Neuronal stem cell (in vitro differentiated cells): ENCODE measurements around the gene HEXIM2.

Experiments used
- DNase-seq: peaks from one replicate; pipeline ENCODE4 v3.0.0-alpha.2; 2013; ENCODE audit warnings: low spot score
- H2AFZ ChIP-seq: one replicate; pipeline ENCODE4 v1.6.1; 2013; ENCODE audit warnings: mild to moderate bottlenecking, low read length, inconsistent platforms
- H2AK5ac ChIP-seq: 2 replicates; pipeline ENCODE4 v1.6.1; 2013; ENCODE audit warnings: low read depth, mild to moderate bottlenecking, inconsistent platforms, low read length, moderate library complexity, mixed read lengths
- H2BK120ac ChIP-seq: 2 replicates; pipeline ENCODE4 v1.6.1; 2013; ENCODE audit warnings: low read depth, mild to moderate bottlenecking, inconsistent platforms, low read length, moderate library complexity, mixed read lengths
- H2BK12ac ChIP-seq: one replicate; pipeline ENCODE4 v1.6.1; 2013; ENCODE audit warnings: low read length, inconsistent platforms
- H2BK15ac ChIP-seq: 2 replicates; pipeline ENCODE4 v1.6.1; 2013; ENCODE audit warnings: mild to moderate bottlenecking, low read length, inconsistent platforms, mixed read lengths
- H2BK5ac ChIP-seq: one replicate; pipeline ENCODE4 v1.6.1; 2013; ENCODE audit warnings: inconsistent platforms, mild to moderate bottlenecking, low read length, moderate library complexity
- H3K14ac ChIP-seq: one replicate; pipeline ENCODE4 v1.6.1; 2013; ENCODE audit warnings: low read length, inconsistent platforms
- H3K18ac ChIP-seq: 2 replicates; pipeline ENCODE4 v1.6.1; 2013; ENCODE audit warnings: low read length, inconsistent platforms
- H3K23ac ChIP-seq: 2 replicates; pipeline ENCODE4 v1.6.1; 2013; ENCODE audit warnings: low read depth, mild to moderate bottlenecking, mixed read lengths, low read length, inconsistent platforms; ENCODE audit not compliant: poor library complexity
- H3K27ac ChIP-seq: replicated peaks from 3 replicates; pipeline ENCODE4 v1.5.1; 2013; ENCODE audit warnings: low read length, inconsistent platforms
- H3K27me3 ChIP-seq, 3 experiments: 2 replicates each; pipeline ENCODE4 v1.6.1; 2013; ENCODE audit warnings: low read length in 3 of 3, mild to moderate bottlenecking in 2 of 3, inconsistent platforms in 1 of 3, low read depth in 1 of 3, mixed read lengths in 1 of 3, moderate library complexity in 1 of 3; ENCODE audit not compliant: control insufficient read depth in 3 of 3, insufficient read depth in 3 of 3
- H3K36me3 ChIP-seq, 2 donors: replicated peaks in 1 of 2; 2 replicates each; pipeline ENCODE4 v1.6.1; 2013; ENCODE audit warnings: low read length in 2 of 2; ENCODE audit not compliant: control insufficient read depth in 2 of 2, insufficient read depth in 2 of 2
- H3K4ac ChIP-seq: 2 replicates; pipeline ENCODE4 v1.6.1; 2013; ENCODE audit warnings: inconsistent platforms, mild to moderate bottlenecking, low read length, moderate library complexity
- H3K4me1 ChIP-seq, 2 donors: 1 replicate in 1 of 2; 2 replicates in 1 of 2; pipeline ENCODE4 v1.6.1; 2013; ENCODE audit warnings: low read length in 2 of 2, low read depth in 1 of 2; ENCODE audit not compliant: control insufficient read depth in 2 of 2, insufficient read depth in 1 of 2
- H3K4me2 ChIP-seq: one replicate; pipeline ENCODE4 v1.6.1; 2013; ENCODE audit warnings: mild to moderate bottlenecking, low read length, inconsistent platforms; ENCODE audit not compliant: insufficient read depth, poor library complexity, severe bottlenecking
- H3K4me3 ChIP-seq, 2 donors: 2 replicates each; pipeline ENCODE4 v1.5.1; 2013; ENCODE audit warnings: low read length in 2 of 2, mild to moderate bottlenecking in 2 of 2, inconsistent platforms in 1 of 2, moderate library complexity in 1 of 2
- H3K79me1 ChIP-seq: one replicate; pipeline ENCODE4 v1.6.1; 2013; ENCODE audit warnings: low read depth, mild to moderate bottlenecking, inconsistent platforms, low read length, moderate library complexity
- H3K9ac ChIP-seq: one replicate; pipeline ENCODE4 v1.6.1; 2013; ENCODE audit warnings: mild to moderate bottlenecking, low read depth, low read length, inconsistent platforms; ENCODE audit not compliant: poor library complexity
- H3K9me3 ChIP-seq, 2 donors: replicated peaks in 1 of 2; 2 replicates each; pipeline versions ENCODE3 to v1.6.1; 2013; ENCODE audit warnings: low read length in 2 of 2, mild to moderate bottlenecking in 2 of 2, inconsistent platforms in 1 of 2, low read depth in 1 of 2, mixed read lengths in 1 of 2, moderate library complexity in 1 of 2; ENCODE audit not compliant: control insufficient read depth in 2 of 2, insufficient read depth in 1 of 2
- H4K8ac ChIP-seq: one replicate; pipeline ENCODE4 v1.6.1; 2013; ENCODE audit warnings: low read depth, mild to moderate bottlenecking, inconsistent platforms, low read length, moderate library complexity
- H4K91ac ChIP-seq: one replicate; pipeline ENCODE4 v1.6.1; 2013; ENCODE audit warnings: low read length, low read depth, mild to moderate bottlenecking, inconsistent platforms; ENCODE audit not compliant: poor library complexity
- WGBS, 2 donors: extraction: QIAGEN DNeasy Blood & Tissue Kit; methylation state at CpG; one replicate each; pipeline ENCODE4 v1.1.7; 2013; ENCODE audit warnings: missing lambda C conversion rate in 2 of 2, mixed read lengths in 1 of 2; ENCODE audit not compliant: insufficient read length in 2 of 2, insufficient replicate concordance in 1 of 2; ENCODE audit errors: extremely low coverage in 2 of 2; 5-methylcytosine and 5-hydroxymethylcytosine counted together

Gene HEXIM2

GRCh38 chr17:45117334-45117733, 44.3 kb upstream of the HEXIM2 start:
- Histone ChIP-seq H2BK12ac (no peak overlapping the region), H4K91ac (no peak overlapping the region), H3K9me3 (peaks cover 0 to 2% of the 10 kb centered on the region in 2 donors), H3K36me3 (no peaks in the 10 kb centered on the region), H3K27ac (no peak overlapping the region), H3K23ac (no peak overlapping the region), H2BK120ac (no peak overlapping the region), H2AFZ (no peak overlapping the region), H2BK5ac (no peak overlapping the region), H3K79me1 (peaks cover 2% of the 10 kb centered on the region), H3K27me3 (no peaks in the 10 kb centered on the region), H3K18ac (no peak overlapping the region), H3K4me3 (no peak overlapping the region), H3K4me2 (no peak overlapping the region), H3K4me1 (peaks cover under 1 to 4% of the 10 kb centered on the region in 2 donors), H4K8ac (no peak overlapping the region), H3K4ac (no peak overlapping the region), H3K9ac (no peak overlapping the region), H3K14ac (no peak overlapping the region), H2AK5ac (no peak overlapping the region), H2BK15ac (no peak overlapping the region)
- WGBS, 2 donors = no CpG with 5 or more reads among the region's 4 CpGs
- no peak for DNase-seq

- Histone ChIP-seq H3K4me3 (no peak overlapping the region), H3K27me3 (no peaks in the 10 kb centered on the region), H2BK5ac (no peak overlapping the region), H3K36me3 (no peaks in the 10 kb centered on the region), H2AFZ (no peak overlapping the region), H3K79me1 (peaks cover 2% of the 10 kb centered on the region), H3K14ac (peak overlapping the region; percentile 98), H3K23ac (no peak overlapping the region), H2BK12ac (no peak overlapping the region), H3K4me1 (peaks cover 2 to 4% of the 10 kb centered on the region in 2 donors), H4K91ac (no peak overlapping the region), H3K18ac (peak overlapping the region; percentile 28), H2BK15ac (no peak overlapping the region), H4K8ac (no peak overlapping the region), H3K4ac (no peak overlapping the region), H2AK5ac (no peak overlapping the region), H3K27ac (no peak overlapping the region), H3K9ac (no peak overlapping the region), H3K4me2 (no peak overlapping the region), H2BK120ac (peak overlapping the region; percentile 72), H3K9me3 (no peaks in the 10 kb centered on the region)
- DNase-seq = no peak
- no CpG with 5 or more reads among the region's 20 CpGs for WGBS, 2 donors
Observed at GRCh38 chr17:45117848-45118646, 43.6 kb upstream of the HEXIM2 start.

GRCh38 chr17:45118691-45119090, 43.0 kb upstream of the HEXIM2 start:
- no peak overlapping the region for H2BK5ac ChIP-seq
- H3K79me1 ChIP-seq = peaks cover 2% of the 10 kb centered on the region
- no peaks in the 10 kb centered on the region for H3K36me3 ChIP-seq
- H3K9ac ChIP-seq = no peak overlapping the region
- no peak overlapping the region for H3K18ac ChIP-seq
- no CpG with 5 or more reads among the region's 23 CpGs for WGBS, 2 donors
- no peak overlapping the region for H3K23ac ChIP-seq
- H3K9me3 ChIP-seq = no peaks in the 10 kb centered on the region
- no peak overlapping the region for H3K14ac ChIP-seq
- no peak overlapping the region for H2AK5ac ChIP-seq
- no peak overlapping the region for H3K4me2 ChIP-seq
- H4K8ac ChIP-seq = no peak overlapping the region
- no peak for DNase-seq
- no peak overlapping the region for H2BK120ac ChIP-seq
- H3K4me1 ChIP-seq = peaks cover 4% of the 10 kb centered on the region in 2 donors
- no peaks in the 10 kb centered on the region for H3K27me3 ChIP-seq
- H3K4ac ChIP-seq = no peak overlapping the region
- H2AFZ ChIP-seq = no peak overlapping the region
- H3K27ac ChIP-seq = no peak overlapping the region
- no peak overlapping the region for H2BK15ac ChIP-seq
- no peak overlapping the region for H4K91ac ChIP-seq
- H3K4me3 ChIP-seq = no peak overlapping the region
- H2BK12ac ChIP-seq = no peak overlapping the region

GRCh38 chr17:45119964-45120363, 41.7 kb upstream of the HEXIM2 start:
- Histone ChIP-seq H4K8ac (no peak overlapping the region), H3K36me3 (no peaks in the 10 kb centered on the region), H3K4ac (no peak overlapping the region), H3K9ac (no peak overlapping the region), H3K18ac (no peak overlapping the region), H2BK12ac (no peak overlapping the region), H4K91ac (no peak overlapping the region), H2BK15ac (no peak overlapping the region), H3K27ac (no peak overlapping the region), H3K4me1 (peaks cover 5 to 11% of the 10 kb centered on the region in 2 donors), H3K9me3 (no peaks in the 10 kb centered on the region), H2AFZ (no peak overlapping the region), H2AK5ac (no peak overlapping the region), H3K79me1 (peaks cover 2% of the 10 kb centered on the region), H2BK5ac (no peak overlapping the region), H2BK120ac (no peak overlapping the region), H3K14ac (no peak overlapping the region), H3K23ac (no peak overlapping the region), H3K4me3 (no peak overlapping the region), H3K4me2 (no peak overlapping the region), H3K27me3 (no peaks in the 10 kb centered on the region)
- DNase-seq = no peak
- no CpG with 5 or more reads among the region's 8 CpGs for WGBS, 2 donors
